GM12875 (cell line): Measurements from ENCODE around the gene HES4.

Experiments
- H3K4me3 ChIP-seq: one replicate; pipeline ENCODE4 v1.5.1; 2011; ENCODE audit warnings: low read depth, low read length, control low read depth
- TF ChIP-seq, protein P1 (sequence below): IDR thresholded peaks from 2 replicates; pipeline ENCODE4 v1.5.1; 2011; ENCODE audit warnings: low read depth, mild to moderate bottlenecking, control low read depth, inconsistent platforms, low read length, moderate library complexity, borderline replicate concordance; ENCODE audit not compliant: insufficient read depth

The HES4 gene

DNA sequence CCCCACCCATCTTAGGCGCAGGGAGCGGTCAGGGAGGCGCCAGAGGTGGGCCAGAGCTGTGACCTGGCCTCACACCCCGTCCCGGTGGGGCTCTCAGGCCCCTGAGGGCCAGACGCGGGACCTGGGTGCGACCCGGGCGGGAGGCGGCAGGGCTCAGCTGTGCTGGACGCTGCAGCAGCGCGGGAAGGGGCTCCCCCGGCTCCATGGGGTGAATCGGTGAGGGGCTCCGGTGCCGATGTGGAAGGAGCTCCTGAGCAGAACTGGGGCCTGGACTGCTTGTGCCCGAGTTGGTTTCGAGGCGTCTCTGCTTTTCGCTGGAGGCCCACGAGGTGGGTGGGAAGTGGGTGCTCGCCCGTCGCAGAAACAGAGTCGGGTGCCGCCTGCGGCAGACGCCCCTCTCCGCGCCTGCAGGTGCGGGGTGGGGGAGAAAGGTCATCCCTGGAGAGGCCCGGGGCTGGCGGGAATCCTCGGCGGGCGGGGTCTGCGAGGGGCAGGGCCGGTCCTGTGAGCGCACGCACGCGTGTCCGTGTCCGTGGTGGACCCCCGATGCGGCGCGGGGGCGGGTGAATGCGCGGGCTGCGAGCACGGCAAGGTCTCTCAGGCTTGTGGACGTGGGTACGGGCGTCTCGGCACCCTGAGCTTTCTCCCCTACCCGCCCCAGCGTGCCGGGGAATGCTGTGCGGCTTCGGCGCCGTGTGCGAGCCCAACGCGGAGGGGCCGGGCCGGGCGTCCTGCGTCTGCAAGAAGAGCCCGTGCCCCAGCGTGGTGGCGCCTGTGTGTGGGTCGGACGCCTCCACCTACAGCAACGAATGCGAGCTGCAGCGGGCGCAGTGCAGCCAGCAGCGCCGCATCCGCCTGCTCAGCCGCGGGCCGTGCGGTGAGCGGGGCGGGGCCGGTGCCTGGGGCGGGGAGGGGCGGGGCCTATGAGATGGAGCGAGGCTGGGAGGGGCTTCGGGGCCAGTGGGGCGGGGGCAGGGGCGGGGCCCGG, 40.4 kb upstream of the HES4 start:
- TF ChIP-seq, protein P1, sequence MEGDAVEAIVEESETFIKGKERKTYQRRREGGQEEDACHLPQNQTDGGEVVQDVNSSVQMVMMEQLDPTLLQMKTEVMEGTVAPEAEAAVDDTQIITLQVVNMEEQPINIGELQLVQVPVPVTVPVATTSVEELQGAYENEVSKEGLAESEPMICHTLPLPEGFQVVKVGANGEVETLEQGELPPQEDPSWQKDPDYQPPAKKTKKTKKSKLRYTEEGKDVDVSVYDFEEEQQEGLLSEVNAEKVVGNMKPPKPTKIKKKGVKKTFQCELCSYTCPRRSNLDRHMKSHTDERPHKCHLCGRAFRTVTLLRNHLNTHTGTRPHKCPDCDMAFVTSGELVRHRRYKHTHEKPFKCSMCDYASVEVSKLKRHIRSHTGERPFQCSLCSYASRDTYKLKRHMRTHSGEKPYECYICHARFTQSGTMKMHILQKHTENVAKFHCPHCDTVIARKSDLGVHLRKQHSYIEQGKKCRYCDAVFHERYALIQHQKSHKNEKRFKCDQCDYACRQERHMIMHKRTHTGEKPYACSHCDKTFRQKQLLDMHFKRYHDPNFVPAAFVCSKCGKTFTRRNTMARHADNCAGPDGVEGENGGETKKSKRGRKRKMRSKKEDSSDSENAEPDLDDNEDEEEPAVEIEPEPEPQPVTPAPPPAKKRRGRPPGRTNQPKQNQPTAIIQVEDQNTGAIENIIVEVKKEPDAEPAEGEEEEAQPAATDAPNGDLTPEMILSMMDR = no peak
- H3K4me3 ChIP-seq = peak overlapping the region; percentile 49

DNA sequence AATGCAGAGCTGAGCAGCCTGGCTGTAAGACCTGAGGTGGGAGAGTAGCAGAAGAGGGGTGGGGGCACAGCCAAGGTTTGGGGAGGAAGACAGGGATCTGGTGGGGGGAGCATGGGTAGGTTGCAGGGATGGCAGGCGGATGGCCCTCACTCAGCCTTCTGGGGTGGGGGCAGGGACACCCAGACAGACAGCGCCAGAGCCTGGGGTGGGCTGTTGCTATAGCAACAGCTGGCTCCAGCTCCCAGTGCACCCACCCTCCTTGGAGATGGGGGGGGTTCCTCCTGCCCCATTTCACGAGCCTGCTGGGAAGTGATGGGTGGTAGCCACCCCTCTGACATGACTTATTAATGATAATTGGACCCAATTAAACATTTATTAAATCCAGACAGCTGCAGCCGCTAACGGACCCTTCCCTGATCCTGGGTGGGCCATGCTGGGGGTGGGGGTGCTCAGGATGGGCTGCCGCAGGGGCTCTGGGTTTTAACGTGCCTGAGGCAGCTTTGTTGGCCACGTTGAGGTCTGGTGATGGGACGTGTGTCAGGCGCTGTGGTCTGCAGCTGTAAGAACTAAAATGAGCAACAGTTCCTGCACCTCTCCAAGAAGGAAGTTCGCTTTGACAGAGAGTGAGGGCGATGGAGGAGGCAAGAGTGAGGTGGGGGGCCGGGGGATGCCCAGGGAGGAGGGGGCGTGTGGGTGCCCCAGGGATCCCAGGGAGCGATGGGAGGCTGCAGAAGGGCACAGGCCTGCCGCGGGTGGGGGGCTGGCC, 39.4 kb upstream of the HES4 start:
- TF ChIP-seq, protein P1 = no peak
- H3K4me3 ChIP-seq = no peak overlapping the region

DNA sequence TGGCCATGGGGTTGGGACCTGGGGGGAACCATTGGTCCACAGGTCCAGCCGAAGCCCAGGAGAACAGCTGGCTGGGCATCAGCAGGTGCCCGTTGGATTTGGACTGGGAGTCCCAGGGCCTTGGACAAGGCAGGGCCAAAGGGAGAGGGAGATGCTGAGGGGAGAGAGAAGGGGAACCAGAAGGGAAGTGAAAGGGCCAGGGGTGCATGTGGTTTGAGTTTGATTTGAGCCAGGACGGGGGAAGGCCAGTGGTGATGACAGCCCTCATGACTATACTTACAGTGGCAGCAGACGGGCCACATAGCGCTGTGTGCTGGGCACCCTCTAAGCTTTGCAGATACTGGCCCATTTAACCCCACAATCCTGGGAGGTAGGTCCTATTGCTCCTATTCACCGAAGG, 38.8 kb upstream of the HES4 start:
- TF ChIP-seq, protein P1 = no peak
- no peak overlapping the region for H3K4me3 ChIP-seq

DNA sequence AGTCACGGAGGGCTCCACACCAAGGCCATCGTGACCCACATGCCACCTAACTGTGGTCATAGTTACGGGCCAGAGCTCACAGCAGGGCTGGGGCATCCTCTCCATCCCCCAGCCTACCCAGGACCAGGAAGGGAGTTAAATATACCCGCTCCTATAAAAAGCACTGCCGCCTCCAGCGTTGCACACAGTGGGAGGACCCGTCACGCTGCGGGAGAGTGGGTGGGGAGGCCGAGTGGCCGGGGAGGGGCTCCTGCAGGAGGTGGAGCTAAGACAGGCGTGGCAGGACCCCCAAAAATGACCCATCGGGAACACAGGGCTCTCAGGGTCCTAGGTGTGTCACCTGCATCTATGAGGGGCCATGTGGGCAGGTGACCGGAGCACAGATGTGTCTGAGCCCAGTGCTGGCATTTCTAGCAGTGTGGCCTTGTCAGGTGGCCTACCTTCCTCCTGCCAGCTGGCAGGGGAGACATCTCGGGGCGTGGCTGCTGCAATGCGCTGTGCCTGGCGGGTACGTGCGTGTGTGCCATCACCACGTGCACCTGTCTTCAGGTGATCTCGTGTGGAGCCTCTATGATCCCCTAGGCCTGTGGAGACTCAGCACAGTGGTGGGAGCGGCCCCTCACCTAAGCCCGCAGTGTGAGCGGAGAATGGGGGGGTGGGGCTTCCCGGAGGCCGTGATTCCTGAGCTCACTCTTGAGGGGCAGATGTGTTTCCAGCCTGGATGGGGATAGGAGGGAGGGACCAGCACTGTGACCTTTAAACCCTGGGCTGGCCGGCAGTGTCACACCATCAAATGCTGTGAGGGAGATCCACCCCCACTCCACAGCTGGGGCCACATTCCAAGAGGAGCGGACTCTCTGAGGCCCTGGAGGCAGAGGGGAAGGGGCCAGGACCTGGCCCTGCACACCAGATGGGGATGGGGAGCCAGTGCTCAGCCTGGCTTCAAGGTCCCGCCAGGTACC, 37.8 kb upstream of the HES4 start:
- TF ChIP-seq, protein P1 = no peak
- no peak overlapping the region for H3K4me3 ChIP-seq

DNA sequence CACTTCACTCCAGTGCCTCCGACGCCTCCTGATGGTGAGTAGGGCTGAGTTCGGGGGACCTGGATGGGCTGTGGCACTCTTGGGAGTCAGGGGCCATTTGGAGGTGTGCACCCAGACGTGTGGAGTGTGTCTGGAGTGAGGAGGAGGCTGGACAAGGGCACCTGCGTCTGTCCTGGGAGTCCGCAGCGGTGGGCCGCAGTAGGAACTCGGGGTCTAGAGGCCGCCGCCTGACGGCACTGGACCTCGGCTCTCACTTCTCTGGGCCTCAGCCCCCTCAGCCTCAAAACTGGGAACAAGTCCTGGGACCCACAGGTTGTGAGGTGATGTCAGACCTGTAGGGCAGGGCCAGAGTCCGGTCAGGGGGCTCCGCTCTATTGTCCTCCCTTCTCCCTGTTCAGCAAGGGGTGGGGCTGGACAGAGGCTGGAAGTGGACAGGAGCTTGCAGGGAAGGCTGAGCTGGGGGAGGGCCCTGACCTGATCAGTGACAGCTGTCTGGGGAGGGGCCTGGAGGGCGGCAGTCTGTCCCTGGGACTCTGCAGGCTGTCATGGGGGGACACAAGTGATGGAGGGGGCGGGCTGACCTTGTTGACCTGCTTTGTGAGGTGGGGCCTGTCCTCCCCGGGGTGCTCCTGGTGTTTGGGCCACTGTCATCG, 35.5 kb upstream of the HES4 start:
- TF ChIP-seq, protein P1 = no peak
- H3K4me3 ChIP-seq = no peak overlapping the region

DNA sequence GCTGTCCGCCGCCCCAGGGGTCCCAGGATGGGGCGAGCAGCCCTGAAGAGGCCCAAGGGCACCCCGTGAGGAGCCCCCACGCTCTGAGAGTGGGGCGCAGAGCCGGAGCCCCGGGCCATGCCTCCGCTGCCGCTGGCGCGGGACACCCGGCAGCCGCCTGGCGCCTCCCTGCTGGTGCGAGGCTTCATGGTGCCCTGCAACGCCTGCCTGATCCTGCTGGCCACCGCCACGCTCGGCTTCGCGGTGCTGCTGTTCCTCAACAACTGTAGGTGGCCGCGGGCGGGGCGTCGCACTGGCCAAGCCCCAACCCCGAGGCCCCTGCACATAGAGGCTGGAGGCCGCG, 34.5 kb upstream of the HES4 start:
- no peak overlapping the region for H3K4me3 ChIP-seq
- TF ChIP-seq, protein P1 = no peak
